ENCODE measurements around the gene SLIT3. TPM values are rescaled to one million over a fixed set of nuclear protein-coding genes. Genes with fewer than 3 reads are reported as not detected.

SLIT3 gene
- total RNA-seq, 4 donors from 2014 or later = 0.72 to 37.4 (median 5.3) TPM

- DNase-seq = no peak
- intact Hi-C loops (cut with DNase I) = loop anchor here (5.0 kb wide), 1 partner anchor 315 kb away; the partner anchor contains the start of gene SLIT3
- 21 to 34% methylated on average over 8 to 11 of the region's 11 CpGs for WGBS, 2 donors
- peaks cover 0 to 18% (median 6%) of the 10 kb centered on the region in 3 donors for H3K4me1 ChIP-seq
- peaks cover 0 to 37% (median 0%) of the 10 kb centered on the region in 4 donors for H3K27me3 ChIP-seq
- H3K27ac ChIP-seq = no peak overlapping the region
- H3K36me3 ChIP-seq = no peaks in the 10 kb centered on the region
- H3K4me3 ChIP-seq = no peak overlapping the region
- TF ChIP-seq POLR2A (IDR thresholded peaks at IDR 0.05) (no peak), CTCF (IDR thresholded peaks at IDR 0.05) (peak; percentile 68 to 88 (median 86))
- H3K9me3 ChIP-seq = no peaks in the 10 kb centered on the region
Observed at GRCh38 chr5:168987543-168988300, 313.2 kb downstream of the SLIT3 start.

GRCh38 chr5:168985454-168985853 is 315.5 kb downstream of the SLIT3 start:
- H3K4me1 ChIP-seq = peaks cover 0 to 18% (median 6%) of the 10 kb centered on the region in 3 donors
- peaks cover 0 to 37% (median 0%) of the 10 kb centered on the region in 4 donors for H3K27me3 ChIP-seq
- no peaks in the 10 kb centered on the region for H3K36me3 ChIP-seq
- TF ChIP-seq POLR2A (IDR thresholded peaks at IDR 0.05) (no peak), CTCF (IDR thresholded peaks at IDR 0.05) (no peak)
- no peak for DNase-seq
- no peak overlapping the region for H3K4me3 ChIP-seq
- WGBS, 2 donors = 82 to 92% methylated on average over 5 of the region's 5 CpGs
- intact Hi-C loops (cut with DNase I) = loop anchor here (5.0 kb wide), 1 partner anchor 317 kb away; the partner anchor contains the start of gene SLIT3
- H3K27ac ChIP-seq = no peak overlapping the region
- no peaks in the 10 kb centered on the region for H3K9me3 ChIP-seq

GRCh38 chr5:168984135-168984675 is 316.7 kb downstream of the SLIT3 start:
- Histone ChIP-seq H3K36me3 (no peaks in the 10 kb centered on the region), H3K4me3 (no peak overlapping the region), H3K9me3 (no peaks in the 10 kb centered on the region), H3K27me3 (peaks cover 0 to 35% (median 0%) of the 10 kb centered on the region in 4 donors), H3K4me1 (peaks cover 0 to 26% (median 9%) of the 10 kb centered on the region in 3 donors), H3K27ac (no peak overlapping the region)
- intact Hi-C loops (cut with DNase I) = no loop called here
- DNase-seq = no peak
- TF ChIP-seq CTCF (IDR thresholded peaks at IDR 0.05) (no peak), POLR2A (IDR thresholded peaks at IDR 0.05) (no peak)
- 84 to 86% methylated on average over 5 of the region's 5 CpGs for WGBS, 2 donors

- 81 to 83% methylated on average over 5 of the region's 5 CpGs for WGBS, 2 donors
- intact Hi-C loops (cut with DNase I) = no loop called here
Observed at GRCh38 chr5:168979135-168979534, 321.8 kb downstream of the SLIT3 start.

More at GRCh38 chr5:168979135-168979534, 321.8 kb downstream of the SLIT3 start:
- Histone ChIP-seq H3K9me3 (no peaks in the 10 kb centered on the region), H3K36me3 (no peaks in the 10 kb centered on the region), H3K27me3 (peaks cover 0 to 14% (median 0%) of the 10 kb centered on the region in 4 donors), H3K27ac (peak overlapping the region in 1 of 4 donors; percentile 56), H3K4me3 (no peak overlapping the region), H3K4me1 (peaks cover 0 to 34% (median 12%) of the 10 kb centered on the region in 3 donors)
- no peak for DNase-seq
- TF ChIP-seq POLR2A (IDR thresholded peaks at IDR 0.05) (no peak), CTCF (IDR thresholded peaks at IDR 0.05) (no peak)
